HepG2 (cell line): ENCODE results near the gene PPP1R9B.

Experiments
- BHLHE40 ChIP-seq: IDR thresholded peaks from 2 replicates; pipeline ENCODE4 v1.6.1; 2011; ENCODE audit warnings: low read length, improper control_type of control experiment
- DNMT1 ChIP-seq: sonication (generic); formaldehyde crosslinking; IDR thresholded peaks from 2 replicates; pipeline ENCODE4 v1.5.1; 2020; ENCODE audit warnings: mild to moderate bottlenecking, missing genetic modification reagents
- GTF2F1 ChIP-seq: fragments of 150-350 bp; IDR thresholded peaks from 2 replicates; pipeline ENCODE4 v1.6.1; 2014; ENCODE audit warnings: low read length
- NR3C1 ChIP-seq: sonication (generic); formaldehyde crosslinking; IDR thresholded peaks from 2 replicates; pipeline ENCODE4 v1.4.0; 2020; ENCODE audit warnings: missing genetic modification reagents
- SALL2 ChIP-seq: sonication (generic); formaldehyde crosslinking; IDR thresholded peaks from 2 replicates; pipeline ENCODE4 v1.8.1; 2023; ENCODE audit warnings: mild to moderate bottlenecking, missing genetic modification reagents, inconsistent platforms
- SMARCE1 ChIP-seq: fragments of 450-650 bp; IDR thresholded peaks from 2 replicates; pipeline ENCODE4 v1.6.1; 2017; ENCODE audit warnings: borderline replicate concordance
- YY1 ChIP-seq: IDR thresholded peaks from 2 replicates; pipeline ENCODE4 v1.6.1; 2011; ENCODE audit warnings: low read length, low read depth, moderate library complexity, mild to moderate bottlenecking; ENCODE audit not compliant: insufficient read depth, insufficient replicate concordance
- ZNF274 ChIP-seq: sonication (generic); formaldehyde crosslinking; IDR thresholded peaks from 2 replicates; pipeline ENCODE4 v1.5.1; 2020; ENCODE audit warnings: mild to moderate bottlenecking, missing genetic modification reagents
- ZNF510 ChIP-seq: sonication (generic); formaldehyde crosslinking; IDR thresholded peaks from 2 replicates; pipeline ENCODE4 v1.4.0; 2020; ENCODE audit warnings: low read depth, mild to moderate bottlenecking, missing genetic modification reagents
- TF ChIP-seq, protein P1 (sequence below): sonication (generic); formaldehyde crosslinking; IDR thresholded peaks from 2 replicates; pipeline ENCODE4 v1.5.0; 2020; ENCODE audit warnings: mild to moderate bottlenecking, missing genetic modification reagents, moderate library complexity

DNA sequence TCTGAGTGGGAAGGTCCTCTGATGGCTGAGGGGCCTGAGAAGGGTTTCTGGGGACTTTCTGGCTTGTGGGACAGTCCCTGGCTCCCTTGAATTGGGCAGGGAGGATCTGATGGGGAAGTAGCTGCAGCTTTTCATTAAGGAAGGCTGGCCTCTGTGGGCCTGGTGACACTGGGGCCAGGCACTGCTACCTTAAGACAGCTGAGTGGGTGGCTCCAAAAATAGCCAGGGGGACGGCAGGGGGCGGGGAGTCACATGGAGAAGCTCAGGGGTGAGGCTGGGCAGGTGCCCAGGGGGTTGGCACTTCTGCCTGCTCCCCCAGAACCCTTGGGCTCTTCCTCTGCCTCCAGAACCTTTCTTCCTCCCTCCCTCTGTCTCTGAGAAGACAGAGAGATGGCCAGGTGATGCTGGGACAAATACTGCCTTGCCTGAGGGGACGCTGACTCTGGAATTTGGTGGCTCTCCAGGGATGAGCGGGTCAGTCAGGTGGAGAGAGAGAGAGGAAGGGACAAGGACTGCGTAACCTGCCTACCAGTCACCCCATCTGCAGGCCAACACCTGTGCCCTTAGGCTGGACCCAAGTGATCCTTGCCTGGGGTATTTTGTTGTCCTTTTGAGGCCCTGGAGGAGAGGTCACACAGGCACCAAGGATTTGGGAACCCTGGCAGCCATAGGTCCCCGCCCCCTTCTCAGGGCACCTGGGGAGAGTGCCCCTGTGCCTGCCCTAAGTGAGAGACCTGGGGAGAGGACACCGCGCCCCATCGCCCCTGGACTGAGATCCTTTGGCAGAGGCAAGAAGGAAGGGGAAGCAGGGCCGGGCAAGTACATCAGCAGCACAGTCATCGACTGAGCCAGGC, 13.6 kb upstream of the PPP1R9B start:
- TF ChIP-seq DNMT1 (CRISPR knock-in tag) (no peak), ZNF510 (CRISPR knock-in tag) (no peak), BHLHE40 (no peak), NR3C1 (CRISPR knock-in tag) (no peak), SALL2 (CRISPR knock-in tag) (no peak), GTF2F1 (no peak), ZNF274 (CRISPR knock-in tag) (no peak), YY1 (no peak), SMARCE1 (no peak)
- TF ChIP-seq, protein P1, sequence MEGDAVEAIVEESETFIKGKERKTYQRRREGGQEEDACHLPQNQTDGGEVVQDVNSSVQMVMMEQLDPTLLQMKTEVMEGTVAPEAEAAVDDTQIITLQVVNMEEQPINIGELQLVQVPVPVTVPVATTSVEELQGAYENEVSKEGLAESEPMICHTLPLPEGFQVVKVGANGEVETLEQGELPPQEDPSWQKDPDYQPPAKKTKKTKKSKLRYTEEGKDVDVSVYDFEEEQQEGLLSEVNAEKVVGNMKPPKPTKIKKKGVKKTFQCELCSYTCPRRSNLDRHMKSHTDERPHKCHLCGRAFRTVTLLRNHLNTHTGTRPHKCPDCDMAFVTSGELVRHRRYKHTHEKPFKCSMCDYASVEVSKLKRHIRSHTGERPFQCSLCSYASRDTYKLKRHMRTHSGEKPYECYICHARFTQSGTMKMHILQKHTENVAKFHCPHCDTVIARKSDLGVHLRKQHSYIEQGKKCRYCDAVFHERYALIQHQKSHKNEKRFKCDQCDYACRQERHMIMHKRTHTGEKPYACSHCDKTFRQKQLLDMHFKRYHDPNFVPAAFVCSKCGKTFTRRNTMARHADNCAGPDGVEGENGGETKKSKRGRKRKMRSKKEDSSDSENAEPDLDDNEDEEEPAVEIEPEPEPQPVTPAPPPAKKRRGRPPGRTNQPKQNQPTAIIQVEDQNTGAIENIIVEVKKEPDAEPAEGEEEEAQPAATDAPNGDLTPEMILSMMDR (CRISPR knock-in tag) = no peak
